Measurements from ENCODE around the gene CACNA2D4. TPM values are rescaled to one million over a fixed set of nuclear protein-coding genes. Genes with fewer than 3 reads are reported as not detected.
A peak's percentile ranks its signal among the peaks of the same experiment; 100 is the strongest.

CACNA2D4 gene
- total and polyA plus RNA-seq, 2 of the 13 experiments (the other 11 are each of a cell fraction or from before 2014, with no cell fraction given), result 14.2 to 136 TPM

DNA sequence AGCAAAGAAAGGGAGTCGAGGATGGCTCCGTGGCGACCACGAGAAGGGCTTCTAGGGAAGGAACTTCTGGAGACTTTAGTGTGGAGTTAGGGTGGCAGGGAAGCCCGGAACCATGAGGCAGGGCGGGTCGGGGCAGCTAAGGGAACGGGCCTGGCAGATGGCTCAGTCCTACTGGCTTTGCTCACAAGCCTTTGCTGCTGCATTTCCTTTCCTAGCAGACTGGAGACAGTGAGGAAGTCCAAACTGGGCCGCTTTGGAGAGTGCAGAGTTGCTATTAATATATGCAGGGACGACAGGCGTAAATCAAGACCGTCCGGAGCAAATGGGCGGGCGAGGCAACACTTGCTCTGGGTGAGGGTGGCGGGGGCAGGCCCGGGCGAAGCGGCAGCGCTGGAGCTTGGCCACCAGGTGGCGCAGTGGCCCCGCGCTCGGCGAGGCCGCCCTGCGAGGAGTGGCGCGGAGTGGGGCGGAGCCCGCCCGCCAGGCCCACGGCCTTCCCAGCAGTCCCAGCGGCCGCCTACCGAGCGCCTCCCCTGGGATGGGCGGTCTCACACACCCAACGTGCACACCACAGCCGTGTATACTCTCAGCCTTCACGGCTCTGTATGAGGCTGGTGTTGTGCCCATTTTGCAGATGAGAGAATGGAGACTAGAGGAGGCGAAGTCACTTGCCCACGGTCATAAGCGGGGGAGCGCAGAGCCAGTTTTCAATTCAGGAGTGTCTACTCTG, 122.5 kb downstream of the CACNA2D4 start (continued):
- TF ChIP-seq, protein P1, sequence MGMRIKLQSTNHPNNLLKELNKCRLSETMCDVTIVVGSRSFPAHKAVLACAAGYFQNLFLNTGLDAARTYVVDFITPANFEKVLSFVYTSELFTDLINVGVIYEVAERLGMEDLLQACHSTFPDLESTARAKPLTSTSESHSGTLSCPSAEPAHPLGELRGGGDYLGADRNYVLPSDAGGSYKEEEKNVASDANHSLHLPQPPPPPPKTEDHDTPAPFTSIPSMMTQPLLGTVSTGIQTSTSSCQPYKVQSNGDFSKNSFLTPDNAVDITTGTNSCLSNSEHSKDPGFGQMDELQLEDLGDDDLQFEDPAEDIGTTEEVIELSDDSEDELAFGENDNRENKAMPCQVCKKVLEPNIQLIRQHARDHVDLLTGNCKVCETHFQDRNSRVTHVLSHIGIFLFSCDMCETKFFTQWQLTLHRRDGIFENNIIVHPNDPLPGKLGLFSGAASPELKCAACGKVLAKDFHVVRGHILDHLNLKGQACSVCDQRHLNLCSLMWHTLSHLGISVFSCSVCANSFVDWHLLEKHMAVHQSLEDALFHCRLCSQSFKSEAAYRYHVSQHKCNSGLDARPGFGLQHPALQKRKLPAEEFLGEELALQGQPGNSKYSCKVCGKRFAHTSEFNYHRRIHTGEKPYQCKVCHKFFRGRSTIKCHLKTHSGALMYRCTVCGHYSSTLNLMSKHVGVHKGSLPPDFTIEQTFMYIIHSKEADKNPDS (CRISPR knock-in tag; IDR thresholded peaks at IDR 0.05), result no peak
- TF ChIP-seq GABPB1 (CRISPR knock-in tag; IDR thresholded peaks at IDR 0.05), result peak; percentile 59; the same call in 1 of the 2 replicates
- no peak for TF ChIP-seq CAMTA2 (CRISPR knock-in tag; IDR thresholded peaks at IDR 0.05; ENCODE audit: borderline replicate concordance)
- no peak for TF ChIP-seq ZBTB21 (CRISPR knock-in tag; IDR thresholded peaks at IDR 0.05)
- TF ChIP-seq SAP130 (CRISPR knock-in tag; IDR thresholded peaks at IDR 0.05; ENCODE audit: low read depth), result no peak
- no peak for TF ChIP-seq ZSCAN31 (CRISPR knock-in tag; IDR thresholded peaks at IDR 0.05; ENCODE audit: low read depth)
- TF ChIP-seq ZNF367 (CRISPR knock-in tag; IDR thresholded peaks at IDR 0.05; ENCODE audit: borderline replicate concordance), result no peak
- TF ChIP-seq, protein P2, sequence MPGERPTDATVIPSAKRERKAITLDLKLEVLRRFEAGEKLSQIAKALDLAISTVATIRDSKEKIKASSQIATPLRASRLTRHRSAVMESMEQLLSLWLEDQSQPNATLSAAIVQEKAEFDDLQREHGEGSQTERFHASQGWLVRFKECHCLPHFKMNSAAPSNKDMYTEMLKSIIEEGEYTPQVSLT (CRISPR knock-in tag; IDR thresholded peaks at IDR 0.05; ENCODE audit: borderline replicate concordance, low read depth), result no peak; the same call in 1 of the 2 replicates
- no peak for TF ChIP-seq BHLHE40 (IDR thresholded peaks at IDR 0.05; ENCODE audit: low read length)
- no peak for TF ChIP-seq ZNF558 (CRISPR knock-in tag; IDR thresholded peaks at IDR 0.05; ENCODE audit: borderline replicate concordance)
- TF ChIP-seq, protein P3, sequence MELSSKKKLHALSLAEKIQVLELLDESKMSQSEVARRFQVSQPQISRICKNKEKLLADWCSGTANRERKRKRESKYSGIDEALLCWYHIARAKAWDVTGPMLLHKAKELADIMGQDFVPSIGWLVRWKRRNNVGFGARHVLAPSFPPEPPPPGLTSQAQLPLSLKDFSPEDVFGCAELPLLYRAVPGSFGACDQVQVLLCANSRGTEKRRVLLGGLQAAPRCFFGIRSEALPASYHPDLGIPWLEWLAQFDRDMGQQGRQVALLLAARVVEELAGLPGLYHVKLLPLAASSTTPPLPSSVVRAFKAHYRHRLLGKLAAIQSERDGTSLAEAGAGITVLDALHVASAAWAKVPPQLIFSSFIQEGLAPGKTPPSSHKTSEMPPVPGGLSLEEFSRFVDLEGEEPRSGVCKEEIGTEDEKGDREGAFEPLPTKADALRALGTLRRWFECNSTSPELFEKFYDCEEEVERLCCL (CRISPR knock-in tag; IDR thresholded peaks at IDR 0.05; ENCODE audit: borderline replicate concordance), result no peak
- TF ChIP-seq ZNF570 (CRISPR knock-in tag; IDR thresholded peaks at IDR 0.05; ENCODE audit: borderline replicate concordance), result no peak
- TF ChIP-seq TCF7L2 (IDR thresholded peaks at IDR 0.05; ENCODE audit: low read depth, low read length), result no peak
- TF ChIP-seq RCOR2 (CRISPR knock-in tag; IDR thresholded peaks at IDR 0.05), result no peak
- TF ChIP-seq PHB2 (IDR thresholded peaks at IDR 0.05; ENCODE audit: partially characterized antibody), result no peak
- TF ChIP-seq NFKB2 (CRISPR knock-in tag; IDR thresholded peaks at IDR 0.05; ENCODE audit: borderline replicate concordance), result peak; percentile 25; the same call in 1 of the 2 replicates
- TF ChIP-seq, protein P4, sequence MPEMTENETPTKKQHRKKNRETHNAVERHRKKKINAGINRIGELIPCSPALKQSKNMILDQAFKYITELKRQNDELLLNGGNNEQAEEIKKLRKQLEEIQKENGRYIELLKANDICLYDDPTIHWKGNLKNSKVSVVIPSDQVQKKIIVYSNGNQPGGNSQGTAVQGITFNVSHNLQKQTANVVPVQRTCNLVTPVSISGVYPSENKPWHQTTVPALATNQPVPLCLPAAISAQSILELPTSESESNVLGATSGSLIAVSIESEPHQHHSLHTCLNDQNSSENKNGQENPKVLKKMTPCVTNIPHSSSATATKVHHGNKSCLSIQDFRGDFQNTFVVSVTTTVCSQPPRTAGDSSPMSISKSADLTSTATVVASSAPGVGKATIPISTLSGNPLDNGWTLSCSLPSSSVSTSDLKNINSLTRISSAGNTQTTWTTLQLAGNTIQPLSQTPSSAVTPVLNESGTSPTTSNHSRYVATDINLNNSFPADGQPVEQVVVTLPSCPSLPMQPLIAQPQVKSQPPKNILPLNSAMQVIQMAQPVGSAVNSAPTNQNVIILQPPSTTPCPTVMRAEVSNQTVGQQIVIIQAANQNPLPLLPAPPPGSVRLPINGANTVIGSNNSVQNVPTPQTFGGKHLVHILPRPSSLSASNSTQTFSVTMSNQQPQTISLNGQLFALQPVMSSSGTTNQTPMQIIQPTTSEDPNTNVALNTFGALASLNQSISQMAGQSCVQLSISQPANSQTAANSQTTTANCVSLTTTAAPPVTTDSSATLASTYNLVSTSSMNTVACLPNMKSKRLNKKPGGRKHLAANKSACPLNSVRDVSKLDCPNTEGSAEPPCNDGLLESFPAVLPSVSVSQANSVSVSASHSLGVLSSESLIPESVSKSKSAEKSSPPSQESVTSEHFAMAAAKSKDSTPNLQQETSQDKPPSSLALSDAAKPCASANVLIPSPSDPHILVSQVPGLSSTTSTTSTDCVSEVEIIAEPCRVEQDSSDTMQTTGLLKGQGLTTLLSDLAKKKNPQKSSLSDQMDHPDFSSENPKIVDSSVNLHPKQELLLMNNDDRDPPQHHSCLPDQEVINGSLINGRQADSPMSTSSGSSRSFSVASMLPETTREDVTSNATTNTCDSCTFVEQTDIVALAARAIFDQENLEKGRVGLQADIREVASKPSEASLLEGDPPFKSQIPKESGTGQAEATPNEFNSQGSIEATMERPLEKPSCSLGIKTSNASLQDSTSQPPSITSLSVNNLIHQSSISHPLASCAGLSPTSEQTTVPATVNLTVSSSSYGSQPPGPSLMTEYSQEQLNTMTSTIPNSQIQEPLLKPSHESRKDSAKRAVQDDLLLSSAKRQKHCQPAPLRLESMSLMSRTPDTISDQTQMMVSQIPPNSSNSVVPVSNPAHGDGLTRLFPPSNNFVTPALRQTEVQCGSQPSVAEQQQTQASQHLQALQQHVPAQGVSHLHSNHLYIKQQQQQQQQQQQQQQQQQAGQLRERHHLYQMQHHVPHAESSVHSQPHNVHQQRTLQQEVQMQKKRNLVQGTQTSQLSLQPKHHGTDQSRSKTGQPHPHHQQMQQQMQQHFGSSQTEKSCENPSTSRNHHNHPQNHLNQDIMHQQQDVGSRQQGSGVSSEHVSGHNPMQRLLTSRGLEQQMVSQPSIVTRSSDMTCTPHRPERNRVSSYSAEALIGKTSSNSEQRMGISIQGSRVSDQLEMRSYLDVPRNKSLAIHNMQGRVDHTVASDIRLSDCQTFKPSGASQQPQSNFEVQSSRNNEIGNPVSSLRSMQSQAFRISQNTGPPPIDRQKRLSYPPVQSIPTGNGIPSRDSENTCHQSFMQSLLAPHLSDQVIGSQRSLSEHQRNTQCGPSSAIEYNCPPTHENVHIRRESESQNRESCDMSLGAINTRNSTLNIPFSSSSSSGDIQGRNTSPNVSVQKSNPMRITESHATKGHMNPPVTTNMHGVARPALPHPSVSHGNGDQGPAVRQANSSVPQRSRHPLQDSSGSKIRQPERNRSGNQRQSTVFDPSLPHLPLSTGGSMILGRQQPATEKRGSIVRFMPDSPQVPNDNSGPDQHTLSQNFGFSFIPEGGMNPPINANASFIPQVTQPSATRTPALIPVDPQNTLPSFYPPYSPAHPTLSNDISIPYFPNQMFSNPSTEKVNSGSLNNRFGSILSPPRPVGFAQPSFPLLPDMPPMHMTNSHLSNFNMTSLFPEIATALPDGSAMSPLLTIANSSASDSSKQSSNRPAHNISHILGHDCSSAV (CRISPR knock-in tag; IDR thresholded peaks at IDR 0.05; ENCODE audit: borderline replicate concordance), result no peak
